ENCODE data around the gene BOK.

GRCh38 chr2:241516520-241516965, 42.0 kb upstream of the BOK start:
- TF ChIP-seq POLR2AphosphoS2 (IDR thresholded peaks at IDR 0.05; ENCODE audit: low read depth, low read length) (no peak), KDM1A (IDR thresholded peaks at IDR 0.05; ENCODE audit: borderline replicate concordance) (no peak), POLR2A (IDR thresholded peaks at IDR 0.05; ENCODE audit: low read depth, low read length) (no peak), CEBPB (IDR thresholded peaks at IDR 0.05; ENCODE audit: borderline replicate concordance in 1 of 2, low read depth in 2 of 2, low read length in 2 of 2) (no peak), POLR2AphosphoS5 (IDR thresholded peaks at IDR 0.05; ENCODE audit: low read length) (no peak), SMC3 (IDR thresholded peaks at IDR 0.05; ENCODE audit: borderline replicate concordance, low read length) (no peak), EP300 (IDR thresholded peaks at IDR 0.05; ENCODE audit: borderline replicate concordance in 1 of 2, control insufficient read depth in 1 of 2, low read depth in 2 of 2, low read length in 2 of 2) (no peak)
- TF ChIP-seq, protein P1, sequence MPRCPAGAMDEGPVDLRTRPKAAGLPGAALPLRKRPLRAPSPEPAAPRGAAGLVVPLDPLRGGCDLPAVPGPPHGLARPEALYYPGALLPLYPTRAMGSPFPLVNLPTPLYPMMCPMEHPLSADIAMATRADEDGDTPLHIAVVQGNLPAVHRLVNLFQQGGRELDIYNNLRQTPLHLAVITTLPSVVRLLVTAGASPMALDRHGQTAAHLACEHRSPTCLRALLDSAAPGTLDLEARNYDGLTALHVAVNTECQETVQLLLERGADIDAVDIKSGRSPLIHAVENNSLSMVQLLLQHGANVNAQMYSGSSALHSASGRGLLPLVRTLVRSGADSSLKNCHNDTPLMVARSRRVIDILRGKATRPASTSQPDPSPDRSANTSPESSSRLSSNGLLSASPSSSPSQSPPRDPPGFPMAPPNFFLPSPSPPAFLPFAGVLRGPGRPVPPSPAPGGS (IDR thresholded peaks at IDR 0.05; ENCODE audit: borderline replicate concordance, insufficient read depth, low read depth, low read length, poor library complexity, severe bottlenecking): no peak
- TF ChIP-seq, protein P2, sequence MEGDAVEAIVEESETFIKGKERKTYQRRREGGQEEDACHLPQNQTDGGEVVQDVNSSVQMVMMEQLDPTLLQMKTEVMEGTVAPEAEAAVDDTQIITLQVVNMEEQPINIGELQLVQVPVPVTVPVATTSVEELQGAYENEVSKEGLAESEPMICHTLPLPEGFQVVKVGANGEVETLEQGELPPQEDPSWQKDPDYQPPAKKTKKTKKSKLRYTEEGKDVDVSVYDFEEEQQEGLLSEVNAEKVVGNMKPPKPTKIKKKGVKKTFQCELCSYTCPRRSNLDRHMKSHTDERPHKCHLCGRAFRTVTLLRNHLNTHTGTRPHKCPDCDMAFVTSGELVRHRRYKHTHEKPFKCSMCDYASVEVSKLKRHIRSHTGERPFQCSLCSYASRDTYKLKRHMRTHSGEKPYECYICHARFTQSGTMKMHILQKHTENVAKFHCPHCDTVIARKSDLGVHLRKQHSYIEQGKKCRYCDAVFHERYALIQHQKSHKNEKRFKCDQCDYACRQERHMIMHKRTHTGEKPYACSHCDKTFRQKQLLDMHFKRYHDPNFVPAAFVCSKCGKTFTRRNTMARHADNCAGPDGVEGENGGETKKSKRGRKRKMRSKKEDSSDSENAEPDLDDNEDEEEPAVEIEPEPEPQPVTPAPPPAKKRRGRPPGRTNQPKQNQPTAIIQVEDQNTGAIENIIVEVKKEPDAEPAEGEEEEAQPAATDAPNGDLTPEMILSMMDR (IDR thresholded peaks at IDR 0.05 in 2 of 3, conservative IDR thresholded peaks at IDR 0.05 in 1 of 3; ENCODE audit: control insufficient read depth in 2 of 3, extremely low read depth in 1 of 3, insufficient read depth in 1 of 3, low read depth in 3 of 3, low read length in 3 of 3): no peak

Measured in GM12878 (cell line).